ENCODE measurements around the gene OSBP2.
"Not testable (repeated sequence)": the region's sequence is repeated elsewhere in the genome, so short reads cannot be mapped to it uniquely, and the experiment has no call there.

Gene OSBP2

GRCh38 chr22:30773919-30774318, 79.2 kb downstream of the OSBP2 start:
- DNase-seq = no peak

DNA sequence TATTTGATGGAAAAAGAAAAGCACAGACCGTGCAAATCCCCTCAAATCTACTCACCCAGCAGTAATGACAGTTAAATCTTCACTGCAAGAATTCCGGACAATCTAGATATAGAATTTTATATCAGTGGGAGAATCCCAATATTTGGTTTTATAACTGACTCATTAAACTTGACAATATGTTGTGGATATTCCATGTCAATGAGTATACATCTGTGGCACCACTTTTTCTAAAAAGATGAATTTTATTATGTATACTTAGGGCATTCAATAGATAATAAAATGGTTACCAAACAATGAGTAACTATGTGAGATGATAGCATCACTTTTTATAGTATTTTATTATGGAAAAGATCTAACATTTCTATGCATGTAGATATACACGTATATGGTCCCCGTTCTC, 79.9 kb downstream of the OSBP2 start:
- no peak for DNase-seq

DNA sequence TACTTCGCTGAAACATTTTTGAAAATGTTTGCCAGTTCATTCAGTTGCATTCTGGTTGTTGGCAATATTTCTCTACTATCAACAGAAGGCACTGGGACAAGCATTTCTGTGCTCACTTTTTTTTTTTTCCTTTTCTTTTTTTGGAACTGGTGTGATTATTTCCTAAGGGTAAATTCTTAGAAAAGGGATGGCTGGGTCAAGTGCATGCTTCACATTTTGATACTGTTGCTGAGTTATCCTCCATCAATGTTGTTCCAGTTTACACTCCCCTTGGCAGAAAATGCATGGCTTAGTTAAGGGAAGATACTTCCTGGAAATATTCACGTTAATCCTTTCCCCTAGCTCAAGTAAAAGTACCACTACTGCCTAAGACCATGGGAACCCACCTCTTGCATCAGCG, 81.8 kb downstream of the OSBP2 start:
- no peak for DNase-seq

DNA sequence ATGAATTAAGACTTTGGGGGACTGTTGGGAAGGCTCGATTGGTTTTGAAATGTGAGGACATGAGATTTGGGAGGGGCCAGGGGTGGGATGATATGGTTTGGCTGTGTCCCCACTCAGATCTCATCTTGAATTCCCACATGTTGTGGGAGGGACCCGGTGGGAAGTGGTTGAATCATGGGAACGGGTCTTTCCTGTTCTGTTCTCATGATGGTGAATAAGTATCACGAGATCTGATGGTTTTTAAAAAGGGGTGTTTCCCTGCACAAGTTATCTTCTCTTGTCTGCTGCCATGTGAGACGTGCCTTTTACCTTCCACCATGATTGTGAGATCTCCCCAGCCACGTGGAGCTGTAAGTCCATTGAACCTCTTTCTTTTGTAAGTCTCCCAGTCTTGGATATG, 82.5 kb downstream of the OSBP2 start:
- not testable (repeated sequence) for DNase-seq

- DNase-seq = no peak
Observed at GRCh38 chr22:30777587-30777986, 82.9 kb downstream of the OSBP2 start.

DNA sequence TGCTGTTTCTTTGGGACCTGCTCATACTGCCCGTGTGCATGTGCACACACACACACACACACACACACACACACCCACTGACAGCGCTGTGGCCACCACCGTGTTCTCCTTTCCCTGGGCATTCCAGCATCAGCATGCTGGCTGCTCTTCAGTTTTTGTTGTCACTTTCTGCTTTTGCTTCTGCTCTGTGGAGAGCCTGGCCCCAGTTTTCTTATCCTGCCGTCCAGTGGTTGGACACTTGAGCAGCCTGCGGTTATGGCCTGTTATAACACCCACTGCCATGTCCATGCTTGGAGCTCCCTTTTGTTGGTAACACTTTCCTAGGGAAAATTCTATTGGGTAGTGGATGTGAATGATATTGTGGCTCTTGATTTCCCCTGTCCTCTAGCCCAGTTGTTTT, 83.6 kb downstream of the OSBP2 start:
- DNase-seq = no peak

- DNase-seq = no peak
Observed at GRCh38 chr22:30780026-30780425, 85.4 kb downstream of the OSBP2 start.

GRCh38 chr22:30781271-30781875, 86.7 kb downstream of the OSBP2 start:
- DNase-seq = no peak

DNA sequence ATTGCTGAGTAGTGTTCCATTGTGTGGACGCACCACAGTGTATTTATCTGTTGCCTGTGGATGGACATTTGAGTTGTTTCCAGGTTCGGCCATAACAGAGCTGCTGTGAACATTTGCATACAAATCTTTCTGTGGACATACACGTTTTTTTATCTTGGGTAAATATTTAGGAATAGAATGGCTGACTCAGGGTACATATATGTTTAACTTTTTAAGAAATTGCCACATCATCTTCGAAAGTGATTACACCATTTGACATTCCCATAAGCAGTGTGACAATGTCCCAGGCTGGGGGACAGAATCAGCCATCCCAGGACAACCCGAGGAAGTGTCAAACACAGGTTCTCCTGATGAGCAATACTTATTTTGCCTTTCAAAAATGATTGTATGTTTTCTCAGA, 87.9 kb downstream of the OSBP2 start:
- no peak for DNase-seq

- DNase-seq = no peak
Observed at GRCh38 chr22:30783021-30783420, 88.3 kb downstream of the OSBP2 start.

DNA sequence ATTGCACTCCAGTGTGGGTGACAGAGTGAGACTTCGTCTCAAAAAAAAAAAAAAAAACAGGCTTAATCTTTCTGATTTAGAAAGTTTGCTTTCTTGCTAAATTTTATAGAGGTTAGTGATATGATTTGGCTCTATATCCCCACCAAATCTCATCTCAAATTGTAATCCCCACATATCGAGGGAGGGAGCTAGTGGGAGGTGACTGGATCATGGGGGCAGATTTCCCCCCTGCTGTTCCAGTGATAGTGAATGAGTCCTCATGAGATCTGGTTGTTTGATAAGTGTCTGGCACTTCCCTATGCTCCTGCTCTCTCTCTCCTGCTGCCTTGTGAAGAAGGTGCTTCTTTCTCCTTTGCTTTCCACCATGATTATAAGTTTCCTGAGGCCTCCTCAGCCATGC, 90.9 kb downstream of the OSBP2 start:
- DNase-seq = no peak

- no peak for DNase-seq
Observed at GRCh38 chr22:30790366-30790765, 95.7 kb downstream of the OSBP2 start.

DNA sequence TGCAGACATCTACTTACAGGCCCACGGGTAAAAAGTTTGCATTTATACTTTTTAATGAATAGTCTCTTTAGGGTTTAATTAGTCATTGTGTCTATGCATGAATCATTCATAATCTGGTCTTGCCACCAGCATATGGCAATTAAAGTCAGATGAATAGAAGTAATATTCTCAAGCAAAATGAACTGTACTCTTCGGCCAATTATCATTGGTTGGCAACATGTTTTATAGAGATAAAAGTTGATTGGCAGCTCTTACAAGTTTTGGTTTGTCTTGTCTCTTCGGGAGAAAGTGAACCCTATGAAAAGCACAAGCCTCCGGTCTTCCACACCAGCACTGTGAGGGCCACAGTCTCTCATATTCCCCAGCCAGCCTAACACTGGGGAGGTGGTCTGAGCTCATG, 97.8 kb downstream of the OSBP2 start:
- DNase-seq = no peak

- DNase-seq = no peak
Observed at GRCh38 chr22:30795118-30795517, 100.4 kb downstream of the OSBP2 start.

GRCh38 chr22:30801695-30802094, 107.0 kb downstream of the OSBP2 start:
- no peak for DNase-seq

GRCh38 chr22:30802202-30803166, 107.8 kb downstream of the OSBP2 start:
- DNase-seq = peak; percentile 41

GRCh38 chr22:30803679-30804078, 109.0 kb downstream of the OSBP2 start:
- DNase-seq = no peak

GRCh38 chr22:30804626-30805025, 110.0 kb downstream of the OSBP2 start:
- DNase-seq = no peak

DNA sequence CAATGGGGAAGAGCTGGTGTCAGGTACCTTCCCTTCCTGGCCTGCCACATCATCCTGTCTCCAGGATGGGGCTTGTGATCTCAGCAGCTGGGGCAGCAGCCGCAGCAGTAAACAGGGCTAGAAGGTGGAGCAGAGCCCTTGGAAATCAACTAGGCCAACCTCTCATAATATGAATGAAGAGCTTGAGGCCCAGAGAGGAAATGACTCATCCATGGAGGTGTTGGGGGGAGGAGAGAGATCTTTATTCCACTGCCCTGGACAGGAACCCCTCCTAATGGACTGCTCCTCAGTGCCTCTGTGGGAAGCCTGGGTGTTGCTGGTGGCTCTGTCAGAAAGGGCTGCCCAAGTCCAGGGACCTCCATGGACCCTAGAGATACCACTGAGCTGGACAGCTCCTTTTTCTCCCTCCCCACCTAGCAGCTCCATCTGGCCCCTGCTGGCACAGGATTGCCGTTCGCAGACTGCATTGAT, 111.8 kb downstream of the OSBP2 start:
- peak; percentile 11 for DNase-seq

DNA sequence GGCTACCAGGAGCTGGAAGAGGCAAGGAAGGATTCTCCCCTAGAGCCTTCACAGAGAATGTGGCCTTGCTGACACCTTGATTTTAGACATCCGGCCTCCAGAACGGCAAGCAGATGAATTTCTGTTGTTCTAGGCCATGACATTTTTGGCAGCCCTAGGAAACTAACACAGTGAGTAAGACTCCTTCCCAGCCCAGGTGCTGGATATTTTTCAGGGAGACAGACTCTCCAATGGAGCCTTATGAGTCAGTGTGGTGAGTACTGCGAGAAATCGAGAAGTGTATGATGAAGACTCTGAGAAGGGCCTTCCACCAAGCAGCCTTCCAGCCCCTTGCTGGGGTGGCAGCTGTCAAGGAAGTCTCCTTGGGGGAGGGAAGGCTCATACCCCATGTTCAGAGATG, 114.4 kb downstream of the OSBP2 start:
- DNase-seq = no peak

GRCh38 chr22:30810105-30810504, 115.4 kb downstream of the OSBP2 start:
- no peak for DNase-seq

DNA sequence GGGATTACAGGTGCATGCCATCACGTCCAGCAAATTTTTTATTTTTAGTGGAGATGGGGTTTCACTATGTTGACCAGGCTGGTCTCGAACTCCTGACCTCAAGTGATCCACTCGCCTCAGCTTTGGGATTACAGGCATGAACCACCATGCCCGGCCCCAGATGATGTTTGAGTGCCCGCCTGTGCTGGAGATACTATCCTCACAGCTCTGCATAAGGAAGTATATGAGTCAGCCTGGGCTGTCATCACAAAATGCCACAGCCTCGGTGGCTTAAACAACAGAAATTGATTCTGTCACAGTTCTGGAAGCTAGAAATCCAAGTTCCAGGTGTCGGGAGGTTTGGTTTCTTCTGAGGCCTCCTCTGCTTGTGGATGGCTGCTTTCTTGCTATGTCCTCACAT, 119.3 kb downstream of the OSBP2 start:
- DNase-seq = no peak

DNA sequence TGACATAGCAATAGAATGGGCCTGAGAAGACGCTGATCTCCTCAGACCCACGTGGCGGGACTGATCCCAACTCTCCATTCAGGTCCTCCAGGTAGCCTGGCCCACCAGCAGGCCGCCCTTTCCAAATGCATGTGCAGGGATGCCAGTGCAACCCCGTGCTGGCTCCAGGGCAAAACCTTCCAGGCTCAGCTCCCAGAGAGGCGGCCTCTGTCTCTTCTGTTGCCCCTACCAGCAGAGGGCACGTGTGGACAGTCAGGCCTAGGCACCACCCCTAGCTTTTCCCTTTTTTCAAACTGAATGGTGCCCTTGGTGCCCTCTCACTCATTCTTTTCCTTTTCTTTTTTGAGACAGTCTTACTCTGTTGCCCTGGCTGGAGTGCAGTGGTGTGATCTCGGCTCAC, 121.7 kb downstream of the OSBP2 start:
- DNase-seq = no peak

GRCh38 chr22:30821381-30821780, 126.7 kb downstream of the OSBP2 start:
- DNase-seq = no peak

All from NCI-H2227 treated with DMSO at 0.1 percent for 48 hours (cell line).